ENCODE data around the gene ST6GALNAC5.

Gene ST6GALNAC5

DNA sequence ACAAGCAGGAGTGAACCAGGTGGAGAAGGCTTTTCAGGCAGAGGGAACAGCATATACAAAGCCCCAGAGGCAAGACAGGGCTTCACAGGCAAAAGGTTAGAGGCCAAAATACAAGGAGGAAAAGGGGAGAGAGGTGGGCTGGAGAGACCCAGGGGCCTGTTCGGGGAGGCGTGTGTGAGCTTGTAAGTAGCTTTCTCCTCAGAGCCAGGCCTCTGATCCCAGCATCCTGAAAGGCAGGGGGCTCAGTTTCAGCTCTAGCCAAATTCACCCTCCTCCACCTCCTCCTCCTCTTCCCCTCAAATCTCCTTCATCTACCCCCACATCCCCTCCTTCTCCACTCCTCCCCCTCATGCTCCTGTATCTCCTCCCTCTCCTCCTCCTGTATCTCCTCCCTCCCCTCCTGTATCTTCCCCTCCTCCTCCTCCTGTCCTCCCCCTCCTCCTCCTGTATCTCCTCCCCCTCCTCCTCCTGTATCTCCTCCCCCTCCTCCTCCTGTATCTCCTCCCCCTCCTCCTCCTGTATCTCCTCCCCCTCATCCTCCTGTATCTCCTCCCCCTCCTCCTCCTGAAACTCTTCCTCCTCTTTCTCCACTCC, 148.6 kb downstream of the ST6GALNAC5 start:
- no peak for DNase-seq

DNA sequence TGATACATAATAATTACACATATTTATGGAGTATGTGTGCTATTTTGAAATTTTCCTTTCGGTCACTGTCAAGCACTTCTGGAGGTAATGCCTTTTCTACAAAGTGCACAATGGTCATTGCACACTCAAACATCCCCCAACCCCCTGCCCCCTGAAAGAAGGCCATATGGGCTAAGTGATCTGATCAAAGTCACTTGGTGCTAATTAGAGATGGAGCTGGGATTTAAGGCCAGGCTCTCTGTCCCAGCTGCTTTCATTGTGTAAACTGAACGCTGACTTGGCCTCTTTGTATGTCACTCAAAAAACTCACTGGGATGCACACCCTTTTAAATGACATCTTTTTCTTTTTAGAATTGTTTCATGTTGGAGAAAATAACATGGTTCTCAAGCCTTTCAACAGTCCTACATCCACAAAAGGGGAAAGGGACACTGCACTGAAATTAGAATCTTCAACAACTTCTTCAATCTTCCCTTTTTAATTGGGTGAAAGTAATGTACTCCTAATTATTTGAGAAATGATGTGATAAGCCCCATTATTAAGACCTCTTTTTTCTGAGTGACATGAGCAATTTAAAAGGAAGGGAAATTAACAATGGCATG, 149.2 kb downstream of the ST6GALNAC5 start:
- no peak for DNase-seq

GRCh38 chr1:77018311-77018710, 151.0 kb downstream of the ST6GALNAC5 start:
- DNase-seq = no peak

GRCh38 chr1:77018761-77019160, 151.5 kb downstream of the ST6GALNAC5 start:
- DNase-seq = no peak

- DNase-seq = no peak
Measured at GRCh38 chr1:77021732-77022131, 154.5 kb downstream of the ST6GALNAC5 start.

GRCh38 chr1:77024500-77024899, 157.2 kb downstream of the ST6GALNAC5 start:
- DNase-seq = no peak

DNA sequence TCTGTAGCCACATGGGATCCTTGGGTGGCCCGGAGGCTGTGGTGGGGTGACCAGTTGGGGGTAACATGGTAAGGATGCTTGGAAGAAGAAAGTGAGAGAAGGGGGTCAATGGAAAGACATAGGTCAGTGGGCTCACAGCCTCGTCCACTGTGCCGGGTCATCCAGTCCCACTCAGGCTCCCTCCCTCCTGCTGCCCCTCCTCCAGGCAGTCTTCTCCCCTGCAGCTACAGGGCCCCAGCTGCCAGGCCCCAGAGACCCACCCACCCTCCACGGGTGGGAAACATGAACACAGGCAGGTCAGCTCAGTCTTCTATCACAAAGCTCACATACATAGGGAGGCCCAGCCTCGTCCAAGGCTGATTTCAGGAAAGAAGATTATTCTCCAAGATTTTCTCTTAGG, 158.3 kb downstream of the ST6GALNAC5 start:
- no peak for DNase-seq

DNA sequence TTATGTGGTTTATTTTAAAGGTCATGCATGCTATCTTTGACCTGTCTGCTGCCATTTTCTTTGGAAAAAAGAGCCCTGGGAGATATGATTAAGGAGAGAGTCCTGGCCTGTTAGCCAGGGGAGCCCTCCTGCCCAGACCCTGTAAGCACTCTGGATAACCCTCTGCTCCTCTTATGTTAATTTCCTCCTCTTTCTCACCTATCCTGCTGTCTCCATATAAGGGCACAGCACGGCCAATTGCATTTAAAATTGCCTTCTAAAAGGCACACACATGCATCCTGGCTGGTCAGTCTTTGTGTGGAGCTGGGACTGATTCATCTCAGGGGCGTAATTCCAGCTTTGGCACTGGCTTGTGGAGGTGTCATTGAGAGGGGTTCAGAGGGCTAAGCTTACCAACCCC, 158.9 kb downstream of the ST6GALNAC5 start:
- DNase-seq = no peak

GRCh38 chr1:77026640-77027039, 159.4 kb downstream of the ST6GALNAC5 start:
- no peak for DNase-seq

- DNase-seq = no peak
Measured at GRCh38 chr1:77027847-77028246, 160.6 kb downstream of the ST6GALNAC5 start.

GRCh38 chr1:77030401-77031105, 163.3 kb downstream of the ST6GALNAC5 start:
- no peak for DNase-seq

DNA sequence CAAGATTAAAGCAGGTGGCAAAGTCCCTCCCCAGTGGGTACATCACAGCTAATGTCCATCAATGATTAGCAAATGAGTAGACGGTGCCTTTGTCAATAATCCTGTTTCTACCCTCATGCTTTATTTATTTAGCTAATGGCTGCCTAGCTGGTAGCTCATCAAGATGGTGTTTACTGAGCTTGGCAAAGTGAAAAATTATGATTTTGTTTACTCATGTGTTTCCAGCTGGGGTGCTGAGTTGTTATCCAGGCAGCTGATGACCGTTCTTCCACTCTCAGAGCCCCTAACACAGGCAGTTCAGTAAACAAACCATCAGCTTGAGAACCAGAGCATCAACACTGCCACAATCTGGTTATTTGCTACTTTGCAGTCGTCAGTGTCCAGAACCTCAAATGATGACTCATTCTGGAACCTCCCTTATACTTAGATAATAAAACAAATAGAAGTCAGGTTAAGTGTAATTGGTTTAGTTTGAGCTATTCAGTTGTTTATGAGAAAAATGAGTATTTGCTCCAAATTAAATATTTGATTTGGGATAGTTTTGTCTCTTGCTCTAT, 163.9 kb downstream of the ST6GALNAC5 start:
- DNase-seq = no peak

GRCh38 chr1:77036560-77036959, 169.3 kb downstream of the ST6GALNAC5 start:
- no peak for DNase-seq

- DNase-seq = no peak
Measured at GRCh38 chr1:77037038-77037437, 169.8 kb downstream of the ST6GALNAC5 start.

- DNase-seq = no peak
Measured at GRCh38 chr1:77038000-77038399, 170.7 kb downstream of the ST6GALNAC5 start.

DNA sequence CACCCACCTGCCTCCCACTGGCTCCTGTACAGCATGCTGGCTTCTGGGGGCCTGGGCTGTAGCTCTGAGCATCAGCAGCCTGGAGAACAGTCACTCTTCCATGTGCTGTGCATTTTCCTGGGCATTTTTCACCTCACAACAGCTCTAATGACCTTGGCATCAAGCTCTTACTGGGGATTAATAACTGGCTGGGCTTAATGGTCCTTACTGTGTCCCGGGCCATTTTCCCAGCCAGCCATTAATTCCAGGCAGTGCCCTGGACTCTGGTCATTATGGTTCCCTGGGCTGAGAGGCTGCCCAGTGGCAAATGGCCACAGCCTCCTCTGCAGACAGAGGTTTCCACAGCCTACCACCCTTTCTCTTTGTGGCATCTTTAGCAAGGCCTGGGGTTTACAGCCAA, 171.8 kb downstream of the ST6GALNAC5 start:
- no peak for DNase-seq

DNA sequence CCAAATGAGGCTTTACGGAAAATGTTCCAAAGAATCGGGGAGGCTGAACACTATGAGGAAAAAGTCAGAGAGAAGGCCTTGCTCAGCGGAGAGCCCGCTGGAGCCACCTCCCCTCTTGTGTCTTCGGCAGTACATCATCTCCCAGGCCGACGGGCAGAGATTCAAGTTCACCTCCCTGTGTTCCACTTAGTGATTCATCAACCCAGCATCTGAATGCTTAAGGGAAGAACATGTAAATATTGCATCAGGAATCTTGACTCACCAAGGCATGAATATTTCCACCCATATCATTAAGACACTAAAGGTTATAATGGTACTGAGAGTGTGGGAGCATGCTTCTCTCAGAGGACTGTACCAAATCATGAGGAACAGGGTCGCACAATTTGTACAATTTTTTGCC, 172.5 kb downstream of the ST6GALNAC5 start:
- no peak for DNase-seq

DNA sequence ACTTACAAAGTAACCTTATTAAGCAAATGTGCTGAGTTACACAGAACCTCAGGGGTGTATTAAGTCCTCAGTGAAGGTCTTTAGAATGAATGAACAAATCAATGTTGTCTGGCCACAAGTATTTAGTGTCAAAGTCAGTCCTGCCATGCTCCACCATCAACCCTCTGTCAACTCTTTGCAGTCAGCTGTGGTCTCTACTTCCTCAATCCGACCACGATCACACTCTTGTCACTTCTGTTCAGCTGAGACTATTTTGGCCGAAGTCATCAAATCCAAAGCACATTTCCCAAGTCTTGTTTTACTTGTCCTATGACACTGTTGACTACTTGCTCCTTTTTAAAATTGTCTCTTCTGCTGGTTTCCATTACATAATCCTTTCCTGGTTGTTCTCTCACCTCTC, 173.5 kb downstream of the ST6GALNAC5 start:
- DNase-seq = no peak

DNA sequence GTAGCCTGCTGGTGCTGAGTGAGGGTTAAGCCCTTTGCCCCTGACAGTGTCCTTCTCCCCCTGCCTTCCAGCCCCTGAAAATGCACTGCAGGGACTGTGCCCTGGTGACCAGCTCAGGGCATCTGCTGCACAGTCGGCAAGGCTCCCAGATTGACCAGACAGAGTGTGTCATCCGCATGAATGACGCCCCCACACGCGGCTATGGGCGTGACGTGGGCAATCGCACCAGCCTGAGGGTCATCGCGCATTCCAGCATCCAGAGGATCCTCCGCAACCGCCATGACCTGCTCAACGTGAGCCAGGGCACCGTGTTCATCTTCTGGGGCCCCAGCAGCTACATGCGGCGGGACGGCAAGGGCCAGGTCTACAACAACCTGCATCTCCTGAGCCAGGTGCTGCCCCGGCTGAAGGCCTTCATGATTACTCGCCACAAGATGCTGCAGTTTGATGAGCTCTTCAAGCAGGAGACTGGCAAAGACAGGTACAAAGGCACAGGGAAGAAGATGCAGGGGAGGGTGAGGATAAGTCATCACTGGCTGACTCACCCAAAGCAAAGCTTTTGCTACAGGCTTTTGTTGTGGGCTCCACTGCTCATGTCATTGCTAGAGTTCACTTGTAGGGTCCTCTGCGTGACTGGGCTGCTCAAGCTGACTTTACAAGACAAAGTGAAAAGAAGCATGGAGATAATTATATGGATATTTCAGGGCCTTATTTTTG, 177.0 kb downstream of the ST6GALNAC5 start:
- DNase-seq = no peak

DNA sequence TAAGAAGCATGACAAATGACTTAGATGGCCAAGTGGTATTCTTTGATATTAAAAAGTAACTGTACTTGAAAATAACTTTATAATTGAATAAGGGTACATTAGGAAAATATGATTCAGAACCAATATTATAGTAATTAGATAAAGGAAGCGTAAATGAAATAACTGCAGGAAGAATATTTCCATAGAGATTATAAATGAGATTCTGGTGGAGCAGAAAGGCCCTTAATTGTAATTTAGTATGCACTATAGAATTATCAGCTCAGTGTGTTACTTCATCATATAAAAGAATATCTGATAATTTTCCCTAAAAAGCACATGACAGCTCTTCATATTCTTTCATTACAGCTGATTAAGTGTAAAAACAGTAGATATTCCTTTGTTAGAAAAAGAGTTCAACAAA, 180.3 kb downstream of the ST6GALNAC5 start:
- no peak for DNase-seq

GRCh38 chr1:77047978-77048614, 180.8 kb downstream of the ST6GALNAC5 start:
- no peak for DNase-seq

GRCh38 chr1:77048615-77049005, 181.3 kb downstream of the ST6GALNAC5 start:
- DNase-seq = no peak

- DNase-seq = no peak
Measured at GRCh38 chr1:77051425-77051824, 184.1 kb downstream of the ST6GALNAC5 start.
